Stimulated activated CD8-positive, alpha-beta memory T cell treated with anti-CD3 and anti-CD28 coated beads, Interleukin-4, amount 100 ng/mL, for 1 hour (primary cell): Measurements from ENCODE around the gene NRP2.

ENCODE experiments used
- DNase-seq, 2 donors: peaks; one replicate each; pipeline ENCODE4 v3.0.0-alpha.2; 2020; ENCODE audit warnings: low read depth in 2 of 2, low spot score in 1 of 2

Gene NRP2

GRCh38 chr2:205771666-205772065 is 89.4 kb downstream of the NRP2 start:
- no peak for DNase-seq

DNA sequence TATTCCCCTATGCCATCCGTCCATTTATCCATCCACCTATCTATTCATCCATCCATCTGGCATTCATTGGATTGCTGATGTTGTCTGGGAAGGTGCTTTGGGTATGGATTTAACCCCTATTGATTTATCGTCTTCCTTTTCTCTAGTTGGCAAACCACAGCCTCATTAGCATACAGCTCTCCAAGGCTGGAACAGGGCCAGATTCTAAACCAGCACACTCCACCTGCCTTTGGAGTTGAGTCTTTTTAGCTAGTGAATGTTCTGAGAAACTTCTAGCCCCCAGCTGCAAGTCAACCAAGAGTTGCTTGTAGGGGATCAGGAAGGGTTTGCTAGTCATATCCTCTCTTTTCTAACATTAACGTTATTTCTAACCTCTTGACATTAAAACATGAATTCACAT is 90.7 kb downstream of the NRP2 start:
- DNase-seq: no peak

GRCh38 chr2:205773989-205774388 is 91.7 kb downstream of the NRP2 start:
- no peak for DNase-seq

- no peak for DNase-seq
These were observed 93.0 kb downstream of the NRP2 start for GRCh38 chr2:205775097-205775877.

DNA sequence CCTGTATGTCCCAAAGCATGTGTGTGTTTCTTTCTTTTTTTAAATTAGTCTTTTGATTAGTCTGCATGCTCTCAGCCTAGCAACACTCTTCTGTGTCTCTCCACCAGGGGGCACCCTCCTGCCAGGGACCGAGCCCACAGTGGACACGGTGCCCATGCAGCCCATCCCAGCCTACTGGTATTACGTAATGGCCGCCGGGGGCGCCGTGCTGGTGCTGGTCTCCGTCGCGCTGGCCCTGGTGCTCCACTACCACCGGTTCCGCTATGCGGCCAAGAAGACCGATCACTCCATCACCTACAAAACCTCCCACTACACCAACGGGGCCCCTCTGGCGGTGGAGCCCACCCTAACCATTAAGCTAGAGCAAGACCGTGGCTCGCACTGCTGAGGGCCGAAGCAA is 93.8 kb downstream of the NRP2 start:
- DNase-seq: no peak

- DNase-seq: no peak
These were observed 94.4 kb downstream of the NRP2 start for GRCh38 chr2:205776720-205777119.

- DNase-seq: no peak
These were observed 96.1 kb downstream of the NRP2 start for GRCh38 chr2:205778356-205778755.

DNA sequence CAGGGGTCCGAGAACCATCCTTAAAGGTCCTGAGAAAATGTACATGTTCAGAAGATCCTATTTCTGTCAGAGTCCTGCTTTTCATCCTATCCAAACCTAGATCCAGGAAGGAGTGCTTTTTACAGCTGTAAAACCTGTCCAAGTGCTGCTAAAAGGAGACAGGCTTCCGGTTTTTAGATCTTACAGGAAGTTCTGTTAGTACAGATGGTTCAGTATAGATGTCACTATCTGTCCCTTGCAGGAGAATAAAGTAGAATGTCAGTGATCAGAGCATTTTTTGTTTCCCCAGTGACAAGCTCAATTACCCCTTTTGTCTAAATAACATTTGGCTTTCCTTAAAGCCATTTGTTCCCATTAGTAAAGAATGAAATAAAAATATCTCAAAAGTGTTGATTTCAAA is 98.3 kb downstream of the NRP2 start:
- DNase-seq: no peak

GRCh38 chr2:205781244-205781931 is 99.1 kb downstream of the NRP2 start:
- DNase-seq: no peak

DNA sequence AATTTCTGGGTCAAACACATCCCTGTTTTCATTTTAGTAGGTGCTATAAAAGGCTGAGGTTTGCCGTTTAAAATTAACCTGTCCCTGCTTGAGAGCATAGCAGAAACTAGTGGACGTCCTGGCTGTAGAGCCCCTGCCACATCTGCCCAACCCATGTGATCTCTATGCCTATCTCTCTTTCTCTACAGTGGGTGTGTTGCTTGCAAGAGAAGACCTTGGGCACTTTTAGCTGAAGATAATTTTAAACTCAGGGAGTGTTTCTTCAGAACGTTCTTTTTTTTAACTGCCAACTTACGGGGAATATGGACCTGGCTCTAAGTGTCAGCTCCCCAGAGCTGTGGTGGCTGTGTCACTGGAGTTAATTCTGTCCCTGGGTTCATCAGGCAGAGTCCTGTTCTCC is 100.6 kb downstream of the NRP2 start:
- no peak for DNase-seq

DNA sequence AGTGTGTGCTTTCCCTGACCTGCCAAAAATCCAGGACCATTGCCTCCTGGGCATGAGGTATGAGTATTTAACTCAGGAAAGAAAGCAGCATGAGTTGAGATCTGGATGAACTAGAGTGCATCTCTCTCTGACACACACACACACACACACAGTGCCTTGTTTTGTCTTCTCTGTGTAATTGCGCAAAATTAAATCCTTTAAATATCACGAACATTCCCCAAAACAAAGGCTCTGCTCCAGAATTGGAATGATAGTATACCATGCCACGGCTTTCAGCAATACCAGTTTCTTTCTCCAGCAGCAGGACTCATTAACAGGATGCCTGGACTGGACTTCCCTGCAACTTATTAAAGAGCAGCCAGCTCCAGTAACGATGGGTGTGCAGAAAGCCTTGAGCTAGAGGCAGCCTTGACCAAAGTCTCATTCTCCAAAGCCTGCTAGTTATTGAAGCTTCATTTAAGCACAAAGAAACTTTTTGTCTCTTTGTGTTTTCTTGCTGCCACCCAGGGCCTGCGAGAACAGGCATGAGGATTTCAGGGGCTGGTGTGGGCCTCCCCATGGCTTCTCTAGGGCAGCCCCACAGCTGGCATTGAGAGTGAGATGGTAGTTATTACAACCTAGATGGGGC is 101.7 kb downstream of the NRP2 start:
- no peak for DNase-seq

- DNase-seq: no peak
These were observed 103.4 kb downstream of the NRP2 start for GRCh38 chr2:205785507-205786260.

DNA sequence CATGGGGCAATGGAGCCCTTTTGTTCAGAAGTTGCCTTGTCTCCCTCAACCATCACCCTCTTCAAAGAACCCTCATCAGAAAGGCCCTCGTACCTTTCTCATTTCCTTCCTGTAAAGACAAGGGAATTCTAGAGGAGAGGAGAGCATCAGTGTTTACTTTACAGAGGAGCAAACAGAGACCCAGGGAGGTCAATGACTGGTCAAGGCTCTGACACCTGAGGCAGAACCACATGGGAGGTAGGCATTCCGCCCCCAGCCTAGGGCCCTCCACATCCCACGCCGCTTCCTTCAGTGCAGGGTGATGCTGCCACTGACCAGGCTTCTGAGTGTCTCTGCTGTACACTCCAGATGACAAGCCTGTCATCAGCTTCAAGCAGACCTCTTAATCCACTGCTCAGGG is 104.7 kb downstream of the NRP2 start:
- no peak for DNase-seq

- DNase-seq: no peak
These were observed 105.5 kb downstream of the NRP2 start for GRCh38 chr2:205787761-205788160.

DNA sequence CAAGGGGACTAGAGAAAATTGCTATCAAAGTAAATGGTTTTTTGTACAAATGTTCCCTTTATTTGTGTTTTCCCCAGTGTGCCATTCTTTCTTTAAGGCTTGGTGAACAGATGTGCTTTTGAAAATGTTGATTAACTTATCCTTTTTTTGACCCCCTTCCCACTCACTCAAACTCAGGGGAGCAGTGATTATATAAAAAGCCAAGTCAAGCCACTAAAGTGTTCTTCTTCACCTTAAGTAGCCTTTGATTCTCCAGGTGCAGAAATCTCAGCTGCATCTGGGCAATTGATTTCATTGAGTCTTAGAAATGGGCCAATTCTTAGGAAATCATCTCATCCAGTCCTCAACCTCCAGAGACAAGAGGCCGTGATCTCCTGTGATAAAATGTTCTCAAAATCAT is 107.6 kb downstream of the NRP2 start:
- no peak for DNase-seq

DNA sequence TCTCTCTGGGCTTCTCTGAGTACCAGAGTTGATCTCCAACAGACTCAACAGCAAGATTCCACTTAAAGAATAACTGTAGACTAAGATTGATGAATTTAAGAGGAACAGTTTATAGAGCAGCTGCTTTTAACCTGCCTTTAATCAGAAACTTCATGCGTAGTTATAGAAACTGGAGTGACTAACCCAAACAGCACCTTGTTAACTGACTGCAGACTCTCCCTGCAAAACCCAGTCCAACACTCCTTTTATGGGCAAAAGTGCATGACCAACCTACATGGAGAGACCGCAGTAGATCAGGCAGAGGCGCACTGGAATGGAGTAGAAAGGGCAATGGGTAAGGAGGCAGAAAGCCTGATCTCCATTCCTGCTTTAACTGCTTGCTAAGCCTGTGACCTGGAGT is 110.6 kb downstream of the NRP2 start:
- no peak for DNase-seq

- no peak for DNase-seq
These were observed 114.6 kb downstream of the NRP2 start for GRCh38 chr2:205796805-205797313.

DNA sequence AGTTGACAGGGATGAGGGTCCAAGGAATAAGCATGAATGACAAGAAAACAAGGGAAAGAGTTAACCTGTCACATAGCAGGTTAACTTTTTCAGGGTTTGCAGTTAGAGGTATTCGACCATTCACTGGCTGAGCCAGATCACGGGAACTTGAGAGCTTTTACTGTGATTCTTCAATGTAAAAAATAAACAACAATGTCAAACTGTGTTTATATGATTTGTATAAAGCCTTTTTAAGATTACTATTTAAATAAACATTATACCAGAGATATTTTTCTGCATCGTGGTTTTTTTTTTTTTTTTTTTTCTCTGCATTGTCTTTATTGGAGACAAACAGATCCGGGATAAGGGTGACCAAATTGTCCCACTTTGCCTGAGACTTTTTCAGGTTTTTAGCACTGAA is 115.6 kb downstream of the NRP2 start:
- DNase-seq: no peak

GRCh38 chr2:205800224-205800623 is 117.9 kb downstream of the NRP2 start:
- DNase-seq: no peak

DNA sequence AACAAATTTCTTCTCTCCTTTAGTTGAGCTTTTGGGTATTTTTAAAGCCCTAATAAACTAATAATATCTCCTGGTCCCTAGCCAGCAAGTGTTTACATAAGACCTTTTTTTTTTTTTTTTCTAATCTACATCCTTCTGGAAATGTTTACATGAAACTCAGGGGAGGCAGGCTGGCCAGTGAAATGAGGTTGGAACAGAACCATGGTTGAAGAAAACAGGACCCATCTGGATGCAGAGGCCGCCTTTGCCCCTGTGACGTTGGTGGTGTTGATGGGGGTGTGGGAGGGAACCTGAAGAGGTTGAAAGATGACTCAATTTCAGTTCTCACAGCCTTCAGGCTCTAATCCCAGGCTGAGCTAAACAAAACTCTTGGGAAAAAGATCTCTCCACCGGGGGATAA is 118.5 kb downstream of the NRP2 start:
- no peak for DNase-seq

DNA sequence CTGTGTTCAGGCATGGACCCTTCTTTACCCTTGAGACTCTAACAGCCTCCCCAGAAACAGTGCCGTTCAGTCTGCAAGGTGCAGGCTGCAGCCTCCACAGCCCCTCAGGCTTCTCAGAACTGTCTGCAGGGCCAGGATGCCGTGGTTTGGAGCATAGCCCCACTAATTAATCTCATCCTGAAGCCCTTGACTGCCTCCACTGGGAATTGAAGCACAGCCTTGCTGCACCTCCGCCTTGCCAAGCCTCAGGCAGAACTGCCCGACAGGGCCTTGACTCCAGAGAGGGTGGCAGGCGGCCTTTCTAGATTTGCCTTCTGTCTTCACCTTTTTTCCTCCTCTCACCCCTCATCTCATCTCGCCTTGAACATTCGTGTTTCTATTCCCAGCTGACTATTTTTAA is 119.8 kb downstream of the NRP2 start:
- DNase-seq: no peak
